Hippocampal formation (tissue), 2 donors: ENCODE data around the gene MLH3.

Experiments used
- DNase-seq, 2 donors: peaks; one replicate each; lab custom pipeline; 2025; lab: John Stamatoyannopoulos, UW

Gene MLH3

DNA sequence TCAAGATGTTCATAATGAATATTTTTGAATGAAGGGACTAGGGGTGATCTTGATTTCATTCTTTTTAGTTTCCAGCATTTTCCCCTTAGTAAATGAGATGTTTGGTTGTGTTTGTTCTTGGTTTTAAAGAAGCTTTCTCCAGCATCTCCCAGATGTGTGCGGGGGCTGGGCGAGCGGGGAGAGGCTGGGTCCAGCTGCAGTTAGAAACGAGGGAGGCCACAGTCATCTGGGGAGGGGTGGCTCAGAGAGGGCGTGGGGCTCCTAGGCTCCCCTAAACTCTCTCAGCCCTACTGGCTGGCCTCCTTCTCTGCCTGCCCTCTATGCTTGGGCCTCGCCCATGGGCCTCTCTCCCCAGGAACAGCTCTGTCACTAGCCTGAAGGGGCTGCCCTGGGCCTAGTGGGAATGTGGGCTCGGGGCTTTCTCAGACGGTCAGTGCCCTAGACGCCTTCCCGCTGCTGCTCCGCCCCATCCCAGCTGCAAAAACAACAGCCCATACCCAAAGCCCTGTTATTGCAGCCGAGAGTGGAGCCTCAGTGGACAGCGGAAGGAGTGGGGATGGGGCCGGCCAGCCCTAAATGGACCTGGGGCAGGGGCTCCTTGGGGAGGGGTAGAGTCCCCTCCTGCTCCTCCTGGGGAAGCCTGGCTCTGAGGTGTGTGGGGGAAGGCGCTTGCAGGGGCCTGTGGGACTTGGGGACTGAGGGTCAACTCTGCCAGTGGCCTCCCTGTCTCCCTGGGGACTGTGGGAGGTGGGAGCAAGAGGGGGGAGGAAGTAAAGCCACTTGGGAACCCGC lies 66.8 kb downstream of the MLH3 start:
- DNase-seq, result no peak

DNA sequence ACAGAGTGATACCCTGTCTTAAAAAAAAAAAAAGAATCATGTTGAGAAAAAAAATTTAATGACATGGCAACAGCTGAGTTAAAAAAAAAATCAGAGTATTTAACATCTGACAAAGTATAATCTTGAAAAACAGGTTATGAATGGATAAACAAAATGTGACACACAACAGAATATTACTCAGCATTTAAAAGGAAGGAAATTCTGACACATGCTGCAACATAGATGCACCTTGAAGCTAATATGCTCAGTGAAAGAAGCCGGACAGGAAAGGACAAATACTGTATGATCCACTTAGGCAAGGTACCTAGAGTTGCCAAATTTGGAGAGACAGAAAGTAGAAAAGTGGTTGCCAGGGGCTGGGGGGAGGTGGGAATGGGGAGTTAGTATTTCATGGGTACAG lies 67.9 kb downstream of the MLH3 start:
- no peak for DNase-seq

DNA sequence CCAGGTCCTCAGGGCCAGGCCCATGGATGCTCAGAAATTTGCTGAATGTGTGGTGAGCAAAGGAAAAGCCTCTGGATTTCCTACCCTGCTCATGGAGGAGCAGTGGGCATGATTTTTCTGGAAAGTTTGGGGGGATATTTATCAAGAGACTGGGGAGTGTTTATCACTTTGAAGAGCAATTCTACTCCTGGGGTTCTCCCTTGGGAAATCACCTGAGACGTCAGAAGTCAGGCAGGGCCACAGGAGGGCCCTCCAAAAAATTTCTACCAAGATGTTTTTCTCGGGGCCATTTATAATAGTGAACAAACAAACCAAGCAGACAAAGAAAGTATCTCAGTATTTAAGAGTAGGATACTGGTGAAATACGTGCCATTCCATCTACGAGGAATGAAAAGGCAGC lies 68.6 kb downstream of the MLH3 start:
- DNase-seq, result no peak

DNA sequence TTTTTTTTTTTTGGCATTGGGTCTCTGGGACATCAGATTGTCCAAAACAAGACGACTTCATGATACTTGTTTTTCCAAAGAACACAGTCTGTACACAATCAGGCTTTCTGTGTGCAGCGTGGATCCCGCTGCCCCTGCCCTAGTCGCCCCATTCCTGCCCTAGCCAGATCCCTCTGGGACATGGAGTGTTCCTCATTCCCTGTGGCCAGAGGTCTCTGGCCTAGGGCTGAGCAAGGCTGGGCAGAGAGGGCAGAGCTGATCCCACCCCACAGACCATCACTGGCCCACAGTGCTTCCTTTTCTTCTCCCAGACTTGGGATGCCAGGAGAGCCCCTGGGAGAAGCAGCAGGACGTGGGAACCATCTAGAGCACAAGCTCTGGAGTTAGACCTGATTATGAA lies 69.4 kb downstream of the MLH3 start:
- DNase-seq, result no peak

DNA sequence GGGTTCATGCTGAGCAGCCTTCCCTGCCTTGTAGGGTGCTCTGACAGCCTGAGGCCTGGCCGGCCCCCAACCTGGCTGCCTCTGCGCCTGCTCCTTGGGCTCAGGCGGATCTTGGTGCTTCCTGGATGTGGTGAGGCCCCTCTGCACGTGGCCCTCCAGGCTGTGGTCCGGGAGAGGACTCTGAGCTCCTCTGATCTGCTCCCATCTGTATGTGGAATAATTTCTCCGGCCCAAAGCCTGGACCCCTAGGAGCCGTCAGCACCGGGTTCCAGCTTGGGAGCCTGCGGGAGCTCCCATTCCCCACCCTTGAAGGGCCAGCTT lies 69.8 kb downstream of the MLH3 start:
- DNase-seq, result no peak

DNA sequence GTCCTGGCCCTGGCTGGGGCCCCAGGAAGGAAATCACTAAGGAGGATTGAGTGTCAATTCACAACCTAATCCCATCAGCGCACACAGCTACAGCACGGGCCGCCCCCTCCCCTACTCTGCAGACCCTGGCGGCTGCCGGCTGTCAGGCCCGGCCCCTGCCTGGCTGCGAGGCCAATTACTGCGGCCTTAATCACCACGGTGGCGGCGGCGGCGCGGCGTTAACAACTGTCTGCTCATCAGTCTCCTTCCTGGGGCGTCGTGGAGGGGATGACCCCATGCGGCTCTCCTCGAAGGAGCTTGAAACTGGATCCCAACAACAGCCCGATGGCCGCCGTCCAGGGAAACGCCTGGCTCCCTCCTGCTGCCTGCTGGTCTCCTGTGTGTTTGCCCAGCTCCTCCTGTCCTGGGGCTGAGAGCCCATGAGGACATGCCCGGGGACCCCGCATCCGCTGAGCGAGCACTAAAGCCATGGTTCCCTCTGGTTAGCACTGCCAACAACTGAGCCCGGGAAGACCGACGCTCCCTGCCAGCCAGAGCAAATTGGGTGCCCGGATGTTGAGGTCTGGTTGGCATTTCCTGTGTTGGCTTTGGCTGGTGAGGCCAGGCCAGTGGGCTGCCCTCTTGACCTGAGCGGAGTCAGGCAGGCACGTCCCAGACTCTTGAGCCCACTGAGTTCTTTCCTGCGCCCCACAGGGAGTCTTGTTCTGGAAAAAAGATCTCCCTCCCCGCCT lies 70.4 kb downstream of the MLH3 start:
- no peak for DNase-seq

DNA sequence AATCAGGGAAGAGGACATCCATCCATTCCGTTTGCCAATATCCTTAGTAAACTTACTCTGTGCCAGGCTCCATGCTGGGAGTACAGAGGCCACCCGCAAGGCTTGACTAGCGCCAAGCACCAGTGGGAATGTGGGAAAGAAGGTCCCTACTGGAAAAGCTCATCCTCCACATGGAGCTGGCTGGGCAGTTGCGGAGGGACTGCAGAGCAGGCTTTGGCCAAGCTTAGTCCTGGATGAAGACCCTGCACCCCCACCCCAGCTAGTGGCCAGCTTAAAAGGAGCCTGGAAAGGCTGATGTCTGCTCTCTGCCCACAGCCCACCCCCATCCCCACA lies 70.9 kb downstream of the MLH3 start:
- no peak for DNase-seq

DNA sequence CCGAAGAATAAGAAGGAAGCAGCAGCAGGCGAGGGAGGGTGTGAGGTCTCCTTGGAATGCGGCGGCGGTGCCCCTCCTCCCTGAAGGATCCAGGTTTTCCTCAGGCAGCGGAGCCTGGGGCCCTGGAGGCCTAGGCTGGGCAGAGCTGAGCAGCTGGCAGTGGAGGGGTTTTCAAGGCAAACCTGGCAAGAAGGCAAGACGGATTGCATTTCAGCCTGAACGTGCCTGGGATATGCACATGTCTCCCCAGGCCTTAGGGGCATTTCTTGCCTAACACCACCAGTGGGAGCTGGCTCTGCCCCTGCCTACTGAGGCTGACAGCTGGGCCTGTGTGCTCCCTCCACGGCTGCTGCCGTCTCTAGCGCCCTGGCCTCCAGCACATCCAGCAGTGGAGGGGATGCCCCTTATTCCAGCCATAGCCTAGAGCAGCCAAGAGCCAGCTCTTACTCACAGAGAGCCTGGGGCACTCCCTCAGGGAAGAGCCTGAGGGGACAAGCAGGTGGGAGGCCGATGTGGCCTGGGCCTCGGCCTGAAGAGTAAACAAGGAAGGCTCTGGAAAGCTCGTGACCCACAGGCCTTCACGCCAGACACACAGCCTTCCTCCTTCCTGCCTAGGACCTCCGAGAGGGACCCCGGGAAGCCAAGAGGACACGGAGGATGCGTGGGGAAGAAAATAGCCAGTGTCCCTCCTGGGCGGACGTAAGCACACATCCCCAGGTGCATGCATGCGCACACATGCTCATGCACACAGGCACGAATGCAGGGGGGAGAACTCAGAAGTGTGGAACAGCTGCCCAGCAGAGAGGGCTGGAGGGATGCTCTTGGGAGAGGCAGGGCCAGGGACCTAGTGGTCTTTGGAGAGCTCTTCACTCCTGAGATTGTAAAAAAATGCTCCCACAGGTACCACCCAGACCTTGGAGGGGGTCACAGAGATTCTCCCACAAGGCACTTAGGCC lies 71.5 kb downstream of the MLH3 start:
- no peak for DNase-seq

DNA sequence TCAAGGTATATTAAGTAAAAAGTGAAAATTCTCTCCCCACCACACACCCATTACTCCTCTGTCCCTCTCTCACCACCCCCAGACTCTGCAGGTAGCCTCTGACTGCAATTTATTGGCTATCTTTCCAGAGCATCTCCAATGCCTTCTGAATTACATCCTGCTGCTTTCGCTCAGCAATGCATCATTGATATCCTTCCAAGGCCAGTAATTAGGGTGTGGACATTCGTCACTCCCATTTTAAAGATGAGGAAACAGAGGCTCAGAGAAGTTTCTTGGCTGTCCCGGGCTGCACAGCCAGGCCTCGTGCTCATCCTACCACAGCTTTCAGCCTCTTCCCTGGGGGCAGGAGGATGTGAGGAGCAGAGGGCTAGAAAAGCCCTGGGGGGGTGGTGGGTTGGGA lies 72.2 kb downstream of the MLH3 start:
- DNase-seq, result no peak

DNA sequence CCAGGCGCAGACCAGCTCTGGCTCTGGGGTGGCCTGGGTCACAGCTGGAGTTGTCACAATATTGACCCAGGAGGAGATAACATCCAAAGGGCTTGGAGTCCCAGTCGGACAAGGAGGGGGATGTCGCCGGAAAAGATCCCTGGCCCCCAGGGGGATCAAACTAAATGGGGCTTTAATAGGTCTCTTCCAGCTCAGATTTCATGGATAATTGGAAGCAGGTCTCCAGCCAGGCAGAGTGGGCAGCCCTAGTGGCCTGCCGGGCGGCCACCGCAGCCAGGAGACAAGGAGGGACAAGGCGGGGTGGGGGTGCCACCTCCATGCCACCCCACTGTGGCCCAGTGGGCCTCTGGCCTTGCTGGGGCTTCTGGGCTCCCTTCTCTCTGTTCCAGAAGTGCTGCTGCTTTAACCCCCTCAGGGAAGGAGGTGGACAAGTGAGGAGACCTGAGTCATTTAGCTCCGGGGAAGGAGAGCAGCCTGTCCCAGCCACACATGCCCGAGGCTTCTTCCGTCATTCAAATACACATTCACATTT lies 72.8 kb downstream of the MLH3 start:
- DNase-seq, result no peak

DNA sequence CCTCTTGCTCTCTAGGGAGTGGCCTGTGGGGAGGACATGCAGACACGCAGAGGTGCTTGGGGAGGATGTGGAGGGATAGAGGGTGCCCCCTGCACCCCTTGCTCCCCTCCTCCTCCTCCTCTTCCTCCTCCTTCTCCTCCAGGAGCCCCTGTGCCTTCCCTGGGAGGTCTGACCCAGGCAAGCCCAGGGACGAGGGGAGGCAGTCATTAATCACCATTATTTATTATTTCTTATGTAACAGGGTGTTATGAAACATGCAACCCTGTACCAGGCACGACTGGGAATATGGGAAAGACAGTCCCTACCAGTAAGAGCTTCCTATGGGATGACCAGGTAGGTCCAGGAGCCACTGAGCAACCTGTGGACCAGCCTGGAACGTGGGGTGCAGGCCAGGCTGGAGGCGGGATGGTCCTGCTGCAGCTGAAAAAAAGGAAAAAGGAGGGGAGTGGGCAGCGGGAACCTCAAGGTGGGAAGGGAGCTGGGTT lies 73.3 kb downstream of the MLH3 start:
- no peak for DNase-seq

DNA sequence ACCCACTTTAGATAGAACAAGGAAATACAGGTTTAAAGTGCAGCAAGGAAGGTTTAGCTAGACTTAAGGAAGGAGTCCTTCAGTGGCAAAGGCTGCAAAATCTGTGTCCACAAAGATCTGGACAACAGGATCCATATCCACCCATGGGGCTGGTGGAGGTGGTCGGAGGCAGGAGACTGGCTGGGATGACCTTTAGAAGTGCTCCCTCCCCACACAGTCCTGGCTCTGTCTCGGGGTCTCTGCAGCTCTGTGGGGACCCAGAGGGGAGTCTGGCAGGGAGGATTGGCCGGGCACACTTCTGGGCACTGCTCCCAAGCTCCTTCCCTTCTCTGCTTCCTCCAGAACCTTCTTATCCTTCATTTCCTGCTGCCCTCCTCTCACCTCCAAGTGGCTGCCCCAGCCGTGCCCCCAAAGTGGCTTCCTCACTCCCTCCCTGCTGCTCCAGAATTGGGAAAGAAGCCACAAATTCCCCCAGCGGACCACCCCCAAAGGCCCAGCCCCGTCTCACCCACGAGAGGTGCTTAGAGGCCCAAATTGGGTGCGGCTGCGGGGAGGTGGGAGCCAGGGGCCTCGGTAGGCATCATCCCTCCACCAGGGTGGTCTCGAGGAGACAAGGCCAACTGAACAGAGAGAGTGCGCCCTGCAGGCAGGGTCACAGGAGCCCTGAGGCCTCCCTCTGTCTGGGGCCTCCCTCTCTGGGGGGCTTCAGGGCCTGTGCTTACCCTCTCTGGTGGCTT lies 73.9 kb downstream of the MLH3 start:
- no peak for DNase-seq

DNA sequence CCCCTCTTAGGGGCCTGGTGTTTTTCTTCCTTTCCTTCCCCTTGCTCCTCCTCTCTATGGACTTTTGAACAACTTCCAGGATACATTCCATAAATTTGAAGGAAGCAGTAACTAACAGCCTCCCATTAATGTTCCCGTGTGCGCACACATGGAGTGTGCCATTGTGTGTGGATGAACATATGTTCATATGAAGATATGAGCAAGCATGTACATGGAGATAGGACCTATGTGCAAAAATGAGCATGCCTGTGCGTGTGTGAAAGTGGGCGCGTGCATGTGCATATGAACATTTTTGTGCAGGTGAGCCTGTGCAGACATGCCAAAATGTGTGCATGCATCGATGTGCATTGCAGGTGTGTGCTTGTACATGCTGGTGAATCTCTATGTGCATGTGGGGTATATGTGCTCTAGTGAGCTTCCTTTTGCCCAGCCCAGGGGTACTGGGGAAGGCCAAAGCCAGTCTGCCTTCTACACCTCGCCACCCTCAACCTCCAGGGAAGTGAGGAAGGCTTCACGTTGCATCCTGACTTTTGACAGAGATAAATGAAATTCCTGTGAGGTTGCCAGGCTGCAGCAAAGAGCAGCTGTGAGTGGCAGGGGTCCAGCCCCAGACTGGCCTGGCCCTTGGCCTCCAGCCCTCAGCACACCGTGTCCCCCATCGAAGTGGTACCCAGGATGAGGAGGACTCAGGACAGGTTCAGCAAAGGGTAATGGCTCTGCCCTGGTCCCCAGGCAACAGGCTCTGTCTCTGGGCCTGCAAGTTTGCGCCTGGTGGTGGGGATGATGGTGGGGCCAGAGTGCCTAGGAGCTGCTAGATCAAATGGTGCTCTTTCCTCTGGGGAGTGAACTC lies 74.8 kb downstream of the MLH3 start:
- no peak for DNase-seq

DNA sequence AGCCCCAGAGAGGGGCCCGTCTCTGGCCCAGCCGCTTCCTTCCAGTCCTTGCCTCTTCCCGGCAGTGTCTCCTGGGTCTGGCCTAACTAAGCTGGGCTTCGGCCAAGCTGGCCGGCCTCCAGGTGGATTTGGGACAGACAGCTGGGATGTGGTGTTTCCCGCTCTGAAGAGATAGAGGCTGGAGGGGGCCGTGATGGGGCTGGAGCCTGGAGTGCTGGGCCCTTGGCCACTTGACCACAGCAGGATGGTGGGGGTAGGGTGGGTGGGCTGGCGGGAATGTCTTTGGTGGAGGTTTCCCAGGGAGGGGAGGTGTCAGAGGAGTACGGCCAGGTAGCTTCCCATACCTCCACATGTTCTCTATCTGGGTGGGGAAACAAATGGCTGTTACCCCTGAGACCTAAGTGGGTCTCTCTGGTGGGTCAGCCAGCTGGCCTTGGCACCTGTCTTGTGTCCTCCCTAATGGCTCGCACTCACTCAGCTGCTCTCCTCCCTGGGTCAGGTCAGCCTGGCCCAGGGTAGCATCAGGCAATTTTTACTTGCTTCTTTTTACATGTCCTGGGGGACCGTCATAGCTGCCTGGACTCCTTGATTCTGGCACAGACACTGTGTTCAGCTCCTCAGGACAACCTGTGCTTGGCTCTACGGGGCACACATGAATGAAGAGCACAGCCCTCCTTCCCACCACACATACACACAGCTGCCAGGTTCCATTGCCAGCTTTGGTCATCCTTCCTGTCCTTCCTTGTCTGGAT lies 76.0 kb downstream of the MLH3 start:
- DNase-seq, result no peak

DNA sequence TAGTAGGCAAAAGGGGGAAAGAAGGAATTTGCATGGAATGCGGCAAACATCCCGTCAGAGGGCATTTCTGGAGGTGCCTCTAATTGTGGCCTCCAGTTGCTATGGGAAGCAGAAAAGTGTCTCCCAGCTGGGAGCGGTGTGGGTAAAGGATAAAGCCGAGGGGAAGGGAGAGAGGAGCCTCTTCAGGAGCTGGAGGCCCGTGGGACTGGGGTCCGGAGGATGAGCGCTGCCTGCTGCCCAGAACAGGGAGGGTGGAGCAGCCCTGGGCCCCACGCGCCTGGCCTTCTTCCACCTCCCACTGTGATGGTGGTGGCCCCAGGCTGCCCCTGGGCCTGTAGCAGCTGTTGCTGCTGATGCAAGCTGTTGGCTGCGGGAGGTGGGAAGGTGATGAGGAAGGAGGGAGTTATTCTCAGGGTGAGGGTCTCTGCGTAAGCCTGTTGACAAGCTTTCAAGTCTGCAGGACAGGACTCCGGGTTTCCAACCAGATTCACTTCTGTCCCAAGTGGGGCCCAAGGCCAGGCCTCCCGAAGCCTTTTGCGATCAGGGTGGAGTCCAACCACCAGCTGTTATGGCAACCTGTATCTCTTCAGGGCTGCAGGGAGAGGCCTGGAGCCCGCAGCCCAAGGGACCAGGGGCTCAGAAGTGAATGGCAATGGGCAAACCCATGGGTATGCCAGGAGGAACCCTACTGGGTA lies 76.8 kb downstream of the MLH3 start:
- DNase-seq, result no peak

DNA sequence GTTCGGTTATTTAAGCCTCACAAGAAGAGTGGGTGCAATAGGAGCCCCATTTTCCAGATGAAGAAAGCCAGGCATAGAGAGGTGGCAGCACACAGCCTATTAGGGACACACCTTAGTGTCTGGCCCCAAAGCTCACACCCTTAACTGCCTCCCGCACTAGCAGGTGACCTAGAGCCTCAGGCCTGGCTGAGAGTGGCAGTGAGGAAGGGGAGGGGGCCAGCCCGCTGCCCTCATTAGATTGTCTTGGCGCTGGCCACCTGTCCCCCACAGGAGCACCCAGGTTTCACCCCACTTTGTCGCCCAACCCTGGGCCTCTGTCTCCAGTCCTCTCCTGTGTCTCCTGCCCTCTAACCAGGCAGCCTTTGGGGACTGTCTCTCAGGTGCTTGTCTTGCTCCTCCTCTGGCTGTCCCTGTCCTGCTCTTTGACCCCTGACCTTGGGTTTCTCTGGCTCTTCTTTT lies 77.3 kb downstream of the MLH3 start:
- no peak for DNase-seq

DNA sequence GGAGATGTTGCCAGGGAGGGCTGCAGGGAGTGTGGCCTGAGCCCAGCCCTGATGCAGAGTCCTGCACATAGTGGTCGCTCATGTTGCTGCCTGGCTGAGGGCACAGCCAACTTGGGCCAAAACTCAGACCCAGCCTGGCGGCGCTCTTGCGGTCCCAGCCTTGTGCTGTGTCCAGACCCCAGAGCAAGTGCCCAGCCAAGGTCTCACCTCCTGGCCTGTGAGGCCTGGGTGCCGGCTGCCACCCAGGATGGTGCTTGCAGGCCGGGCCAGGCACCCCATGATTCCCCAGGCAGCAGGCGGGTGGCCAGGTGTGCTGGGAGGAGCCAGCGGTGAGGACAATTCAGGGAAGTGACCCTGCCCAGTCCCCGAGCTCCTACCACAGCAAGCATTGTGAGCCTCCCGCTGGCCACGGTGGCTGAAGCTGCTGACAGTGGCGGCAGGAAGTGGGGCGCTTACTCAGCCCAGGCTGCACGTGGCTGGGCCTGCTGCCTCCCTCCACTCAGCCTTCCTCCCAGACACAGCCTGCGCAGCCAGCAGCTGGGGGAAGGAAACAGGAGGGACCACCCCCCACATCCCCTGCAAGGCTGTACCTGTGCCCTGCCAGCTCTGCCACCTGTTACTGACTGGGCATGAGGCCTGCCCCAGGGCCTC lies 78.1 kb downstream of the MLH3 start:
- DNase-seq, result no peak

DNA sequence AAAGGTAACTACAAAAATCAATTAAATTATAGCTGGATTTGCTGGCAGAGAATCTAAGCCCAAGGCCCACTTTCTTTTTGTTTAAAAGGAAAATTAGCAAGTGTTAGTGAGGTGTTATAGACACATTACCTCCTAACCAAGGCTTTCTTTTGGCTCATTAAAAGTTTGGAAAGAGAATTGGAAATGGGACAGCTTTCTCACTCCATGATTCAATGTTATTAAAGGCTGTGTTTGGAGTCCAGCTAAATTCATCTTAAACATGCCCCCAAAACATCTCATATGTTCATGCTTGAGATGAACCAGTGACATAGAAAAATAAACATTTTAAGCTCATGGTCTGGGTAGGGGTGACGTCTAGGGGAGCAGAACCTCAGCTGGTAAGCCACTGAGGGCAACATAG lies 82.5 kb downstream of the MLH3 start:
- DNase-seq, result no peak
